ENCODE data around the gene PEX26.

The PEX26 gene

GRCh38 chr22:18075720-18076497 lies 1.9 kb upstream of the PEX26 start:
- no peak overlapping the region for H3K27ac ChIP-seq (ENCODE audit: low read length)
- no peaks in the 10 kb centered on the region for H3K27me3 ChIP-seq (ENCODE audit: insufficient read depth, low read length)
- no peaks in the 10 kb centered on the region for H3K9me3 ChIP-seq (ENCODE audit: insufficient read depth, low read depth, low read length)
- H3K4me3 ChIP-seq (ENCODE audit: low read length): no peak overlapping the region
- H3K9ac ChIP-seq (ENCODE audit: low read depth, low read length): no peak overlapping the region
- H3K4me1 ChIP-seq (ENCODE audit: insufficient read depth, low read length): peaks cover 3% of the 10 kb centered on the region; the same call in 1 of the 2 replicates
- peaks cover 18% of the 10 kb centered on the region for H3K36me3 ChIP-seq (ENCODE audit: insufficient read depth, low read depth, low read length)

GRCh38 chr22:18077087-18077638 lies 627 bp upstream of the PEX26 start:
- H3K27ac ChIP-seq (ENCODE audit: low read length): no peak overlapping the region
- H3K27me3 ChIP-seq (ENCODE audit: insufficient read depth, low read length): no peaks in the 10 kb centered on the region
- H3K36me3 ChIP-seq (ENCODE audit: insufficient read depth, low read depth, low read length): peaks cover 31% of the 10 kb centered on the region
- H3K4me1 ChIP-seq (ENCODE audit: insufficient read depth, low read length): peaks cover 3% of the 10 kb centered on the region; the same call in 1 of the 2 replicates
- peak overlapping the region; percentile 97 for H3K4me3 ChIP-seq (ENCODE audit: low read length)
- peak overlapping the region; percentile 89; the same call in 1 of the 2 replicates for H3K9ac ChIP-seq (ENCODE audit: low read depth, low read length)
- no peaks in the 10 kb centered on the region for H3K9me3 ChIP-seq (ENCODE audit: insufficient read depth, low read depth, low read length)

GRCh38 chr22:18078329-18079041 lies 695 bp downstream of the PEX26 start:
- Histone ChIP-seq H3K27me3 (ENCODE audit: insufficient read depth, low read length) (no peaks in the 10 kb centered on the region), H3K4me3 (ENCODE audit: low read length) (peak overlapping the region; percentile 97), H3K9me3 (ENCODE audit: insufficient read depth, low read depth, low read length) (no peaks in the 10 kb centered on the region), H3K4me1 (ENCODE audit: insufficient read depth, low read length) (peaks cover 3% of the 10 kb centered on the region; the same call in 1 of the 2 replicates), H3K36me3 (ENCODE audit: insufficient read depth, low read depth, low read length) (peaks cover 44% of the 10 kb centered on the region), H3K9ac (ENCODE audit: low read depth, low read length) (peak overlapping the region; percentile 96), H3K27ac (ENCODE audit: low read length) (peak overlapping the region; percentile 40)

DNA sequence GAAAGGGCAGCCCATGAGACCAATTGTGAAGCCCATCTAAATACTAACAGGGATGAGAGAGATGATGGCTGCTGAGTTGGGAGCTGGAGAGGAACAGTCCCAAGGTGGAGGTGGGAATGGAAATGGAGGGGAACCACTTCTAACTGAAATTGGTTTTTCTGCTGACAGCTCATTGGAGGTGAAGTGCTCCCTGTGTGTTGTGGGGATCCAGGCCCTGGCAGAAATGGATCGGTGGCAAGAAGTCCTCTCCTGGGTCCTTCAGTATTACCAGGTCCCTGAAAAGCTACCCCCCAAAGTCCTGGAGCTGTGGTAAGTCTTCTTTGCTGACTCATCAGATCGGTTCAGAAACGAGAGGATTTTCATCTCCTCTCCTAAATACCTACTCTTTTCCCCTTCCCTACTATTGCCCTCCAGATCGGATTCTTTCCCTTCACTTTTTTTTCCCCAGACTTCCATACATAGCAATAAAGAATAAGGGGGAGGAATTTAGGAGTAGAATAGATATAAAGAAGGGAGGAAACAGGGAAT lies 2.0 kb downstream of the PEX26 start:
- H3K27me3 ChIP-seq (ENCODE audit: insufficient read depth, low read length): no peaks in the 10 kb centered on the region
- no peaks in the 10 kb centered on the region for H3K9me3 ChIP-seq (ENCODE audit: insufficient read depth, low read depth, low read length)
- no peak overlapping the region for H3K27ac ChIP-seq (ENCODE audit: low read length)
- peaks cover 55% of the 10 kb centered on the region for H3K36me3 ChIP-seq (ENCODE audit: insufficient read depth, low read depth, low read length)
- H3K9ac ChIP-seq (ENCODE audit: low read depth, low read length): no peak overlapping the region
- H3K4me1 ChIP-seq (ENCODE audit: insufficient read depth, low read length): peaks cover 3% of the 10 kb centered on the region; the same call in 1 of the 2 replicates
- no peak overlapping the region for H3K4me3 ChIP-seq (ENCODE audit: low read length)

- no peak overlapping the region for H3K4me3 ChIP-seq (ENCODE audit: low read length)
- H3K27ac ChIP-seq (ENCODE audit: low read length): no peak overlapping the region
- H3K9me3 ChIP-seq (ENCODE audit: insufficient read depth, low read depth, low read length): no peaks in the 10 kb centered on the region
- no peak overlapping the region for H3K9ac ChIP-seq (ENCODE audit: low read depth, low read length)
- peaks cover 70% of the 10 kb centered on the region for H3K36me3 ChIP-seq (ENCODE audit: insufficient read depth, low read depth, low read length)
- no peaks in the 10 kb centered on the region for H3K27me3 ChIP-seq (ENCODE audit: insufficient read depth, low read length)
- H3K4me1 ChIP-seq (ENCODE audit: insufficient read depth, low read length): peaks cover 3% of the 10 kb centered on the region; the same call in 1 of the 2 replicates
These were observed 3.6 kb downstream of the PEX26 start for GRCh38 chr22:18081416-18081815.

- H3K9ac ChIP-seq (ENCODE audit: low read depth, low read length): no peak overlapping the region
These were observed 4.7 kb downstream of the PEX26 start for GRCh38 chr22:18082467-18082866.

DNA sequence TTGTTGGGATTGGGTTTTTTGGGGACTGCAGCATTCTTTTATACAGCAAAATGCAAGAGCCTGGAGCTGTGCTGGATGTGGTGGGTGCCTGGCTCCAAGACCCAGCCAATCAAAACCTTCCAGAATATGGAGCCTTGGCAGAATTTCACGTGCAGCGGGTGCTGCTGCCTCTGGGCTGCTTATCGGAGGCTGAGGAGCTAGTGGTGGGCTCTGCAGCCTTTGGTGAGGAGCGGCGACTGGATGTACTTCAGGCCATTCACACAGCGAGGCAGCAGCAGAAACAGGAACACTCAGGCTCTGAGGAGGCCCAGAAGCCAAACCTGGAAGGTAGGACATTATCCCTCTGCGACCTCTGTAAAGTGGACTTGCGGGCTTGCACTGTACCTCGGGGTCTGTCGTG lies 5.6 kb downstream of the PEX26 start:
- Histone ChIP-seq H3K27ac (ENCODE audit: low read length) (no peak overlapping the region), H3K4me3 (ENCODE audit: low read length) (no peak overlapping the region), H3K4me1 (ENCODE audit: insufficient read depth, low read length) (no peaks in the 10 kb centered on the region), H3K9ac (ENCODE audit: low read depth, low read length) (no peak overlapping the region), H3K27me3 (ENCODE audit: insufficient read depth, low read length) (no peaks in the 10 kb centered on the region), H3K9me3 (ENCODE audit: insufficient read depth, low read depth, low read length) (no peaks in the 10 kb centered on the region), H3K36me3 (ENCODE audit: insufficient read depth, low read depth, low read length) (peaks cover 88% of the 10 kb centered on the region)

More at GRCh38 chr22:18082467-18082866, 4.7 kb downstream of the PEX26 start:
- Histone ChIP-seq H3K27me3 (ENCODE audit: insufficient read depth, low read length) (no peaks in the 10 kb centered on the region), H3K9me3 (ENCODE audit: insufficient read depth, low read depth, low read length) (no peaks in the 10 kb centered on the region), H3K4me3 (ENCODE audit: low read length) (no peak overlapping the region), H3K36me3 (ENCODE audit: insufficient read depth, low read depth, low read length) (peaks cover 78% of the 10 kb centered on the region), H3K27ac (ENCODE audit: low read length) (no peak overlapping the region), H3K4me1 (ENCODE audit: insufficient read depth, low read length) (no peaks in the 10 kb centered on the region)

- H3K36me3 ChIP-seq (ENCODE audit: insufficient read depth, low read depth, low read length): peaks cover 92% of the 10 kb centered on the region
- no peaks in the 10 kb centered on the region for H3K27me3 ChIP-seq (ENCODE audit: insufficient read depth, low read length)
- no peak overlapping the region for H3K4me3 ChIP-seq (ENCODE audit: low read length)
These were observed 7.4 kb downstream of the PEX26 start for GRCh38 chr22:18085188-18085587.

GRCh38 chr22:18087350-18087855 lies 9.6 kb downstream of the PEX26 start:
- Histone ChIP-seq H3K4me3 (ENCODE audit: low read length) (no peak overlapping the region), H3K9me3 (ENCODE audit: insufficient read depth, low read depth, low read length) (no peaks in the 10 kb centered on the region), H3K27me3 (ENCODE audit: insufficient read depth, low read length) (no peaks in the 10 kb centered on the region), H3K9ac (ENCODE audit: low read depth, low read length) (no peak overlapping the region), H3K4me1 (ENCODE audit: insufficient read depth, low read length) (no peaks in the 10 kb centered on the region), H3K36me3 (ENCODE audit: insufficient read depth, low read depth, low read length) (peaks cover 86% of the 10 kb centered on the region), H3K27ac (ENCODE audit: low read length) (no peak overlapping the region)

More at GRCh38 chr22:18085188-18085587, 7.4 kb downstream of the PEX26 start:
- no peak overlapping the region for H3K27ac ChIP-seq (ENCODE audit: low read length)
- no peaks in the 10 kb centered on the region for H3K4me1 ChIP-seq (ENCODE audit: insufficient read depth, low read length)
- no peaks in the 10 kb centered on the region for H3K9me3 ChIP-seq (ENCODE audit: insufficient read depth, low read depth, low read length)
- no peak overlapping the region for H3K9ac ChIP-seq (ENCODE audit: low read depth, low read length)

GRCh38 chr22:18088825-18089568 lies 11.2 kb downstream of the PEX26 start:
- no peaks in the 10 kb centered on the region for H3K27me3 ChIP-seq (ENCODE audit: insufficient read depth, low read length)
- no peaks in the 10 kb centered on the region for H3K4me1 ChIP-seq (ENCODE audit: insufficient read depth, low read length)
- H3K9ac ChIP-seq (ENCODE audit: low read depth, low read length): no peak overlapping the region
- H3K36me3 ChIP-seq (ENCODE audit: insufficient read depth, low read depth, low read length): peaks cover 70% of the 10 kb centered on the region
- no peak overlapping the region for H3K27ac ChIP-seq (ENCODE audit: low read length)
- H3K4me3 ChIP-seq (ENCODE audit: low read length): no peak overlapping the region
- no peaks in the 10 kb centered on the region for H3K9me3 ChIP-seq (ENCODE audit: insufficient read depth, low read depth, low read length)

DNA sequence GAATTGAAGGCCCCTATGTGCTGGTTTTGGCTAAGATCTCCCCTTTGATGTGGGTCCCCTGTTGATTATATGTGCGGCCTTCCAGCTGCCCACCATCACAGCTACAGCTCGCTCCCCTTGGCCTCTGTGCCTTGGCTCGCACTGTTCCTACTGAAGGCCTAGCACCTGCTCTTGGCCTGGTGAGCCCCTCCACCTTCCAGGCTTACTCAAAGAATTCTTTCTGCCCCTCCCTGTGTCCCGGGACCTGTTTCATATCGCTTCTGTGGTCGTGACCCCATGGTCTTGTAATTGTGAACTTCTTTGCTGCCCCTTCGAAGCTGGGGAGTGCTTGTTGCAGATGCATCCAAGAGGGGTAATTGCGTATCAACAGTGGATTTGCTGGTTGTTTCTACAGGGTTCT lies 12.5 kb downstream of the PEX26 start:
- Histone ChIP-seq H3K9ac (ENCODE audit: low read depth, low read length) (no peak overlapping the region), H3K4me1 (ENCODE audit: insufficient read depth, low read length) (no peaks in the 10 kb centered on the region), H3K27me3 (ENCODE audit: insufficient read depth, low read length) (no peaks in the 10 kb centered on the region), H3K4me3 (ENCODE audit: low read length) (no peak overlapping the region), H3K9me3 (ENCODE audit: insufficient read depth, low read depth, low read length) (no peaks in the 10 kb centered on the region), H3K36me3 (ENCODE audit: insufficient read depth, low read depth, low read length) (peaks cover 59% of the 10 kb centered on the region), H3K27ac (ENCODE audit: low read length) (no peak overlapping the region)
